ENCODE measurements around the gene SLC25A46. TPM values are rescaled to one million over a fixed set of nuclear protein-coding genes. Genes with fewer than 3 reads are reported as not detected.

Gene SLC25A46
- total and polyA plus RNA-seq, 7 experiments from 2014 or later, result 23.8 to 50.5 (median 31.9) TPM

- ATAC-seq (no peak), DNase-seq (no peak)
- H3K27me3 Mint-ChIP-seq, result no peaks in the 10 kb centered on the region
- H3K27me3 ChIP-seq (ENCODE audit: control insufficient read depth in 2 of 2, insufficient read depth in 2 of 2, low read length in 2 of 2), result no peaks in the 10 kb centered on the region
- peaks cover 0 to 23% (median 0%) of the 10 kb centered on the region in 3 experiments for H3K36me3 ChIP-seq (ENCODE audit: control insufficient read depth in 2 of 3, insufficient read depth in 3 of 3, low read length in 3 of 3)
- peak overlapping the region; percentile 14 to 84 (median 48) for H3K27ac Mint-ChIP-seq
- H3K4me1 Mint-ChIP-seq, result peaks cover 15 to 47% (median 35%) of the 10 kb centered on the region in 7 donors
- peaks cover 0 to 12% of the 10 kb centered on the region in 2 donors for H3K4me1 ChIP-seq (ENCODE audit: control insufficient read depth in 2 of 2, insufficient read depth in 2 of 2, low read length in 2 of 2)
- CTCF ChIA-PET, result no interaction called here
- peaks cover 4 to 43% (median 21%) of the 10 kb centered on the region in 5 donors for H3K36me3 Mint-ChIP-seq
- H3K9me3 Mint-ChIP-seq, result no peaks in the 10 kb centered on the region
- POLR2A ChIA-PET, result no interaction called here
- no peak overlapping the region for H3K4me3 ChIP-seq (ENCODE audit: low read length)
- H3K4me3 Mint-ChIP-seq, result peak overlapping the region in 2 of 10 donors; percentile 10 to 68
- intact Hi-C loops (cut with micrococcal nuclease), result loop anchor here in 1 of 2 donors (1.0 to 5.0 kb wide), 8 partner anchors 14 to 1409 kb away; partner anchors contain the start of genes NREP, SLC25A46, STARD4 and WDR36
- H3K9me3 ChIP-seq (ENCODE audit: control insufficient read depth in 2 of 3, low read length in 3 of 3), result no peaks in the 10 kb centered on the region
- no peak overlapping the region for H3K27ac ChIP-seq (ENCODE audit: low read depth, low read length)
These were observed 14.1 kb downstream of the SLC25A46 start for GRCh38 chr5:110752953-110753352.

- POLR2A ChIA-PET, result no interaction called here
- Mint-ChIP-seq H3K27ac (peak overlapping the region in 2 of 9 donors; percentile 47 to 84), H3K27me3 (no peaks in the 10 kb centered on the region), H3K4me3 (no peak overlapping the region), H3K4me1 (peaks cover 15 to 51% (median 35%) of the 10 kb centered on the region in 7 donors), H3K9me3 (no peaks in the 10 kb centered on the region), H3K36me3 (peaks cover 4 to 46% (median 22%) of the 10 kb centered on the region in 5 donors)
- Histone ChIP-seq H3K4me1 (ENCODE audit: control insufficient read depth in 2 of 2, insufficient read depth in 2 of 2, low read length in 2 of 2) (peaks cover 0 to 12% of the 10 kb centered on the region in 2 donors), H3K27ac (ENCODE audit: low read depth, low read length) (no peak overlapping the region), H3K27me3 (ENCODE audit: control insufficient read depth in 2 of 2, insufficient read depth in 2 of 2, low read length in 2 of 2) (no peaks in the 10 kb centered on the region), H3K9me3 (ENCODE audit: control insufficient read depth in 2 of 3, low read length in 3 of 3) (no peaks in the 10 kb centered on the region), H3K4me3 (ENCODE audit: low read length) (no peak overlapping the region), H3K36me3 (ENCODE audit: control insufficient read depth in 2 of 3, insufficient read depth in 3 of 3, low read length in 3 of 3) (peaks cover 0 to 21% (median 0%) of the 10 kb centered on the region in 3 experiments)
- intact Hi-C loops (cut with micrococcal nuclease), result loop anchor here in 1 of 2 donors (2.0 to 5.0 kb wide), 7 partner anchors 339 to 1409 kb away; partner anchors contain the start of genes NREP, STARD4 and WDR36
- CTCF ChIA-PET, result no interaction called here
- ATAC-seq, result no peak
- DNase-seq, result no peak
These were observed 14.8 kb downstream of the SLC25A46 start for GRCh38 chr5:110753600-110753999.

GRCh38 chr5:110754181-110754580 lies 15.4 kb downstream of the SLC25A46 start:
- H3K4me3 ChIP-seq (ENCODE audit: low read length), result no peak overlapping the region
- Mint-ChIP-seq H3K27ac (peak overlapping the region in 4 of 9 donors; percentile 20 to 88 (median 66)), H3K4me3 (peak overlapping the region in 1 of 10 donors; percentile 72), H3K36me3 (peaks cover 0 to 40% (median 17%) of the 10 kb centered on the region in 5 donors), H3K9me3 (no peaks in the 10 kb centered on the region), H3K27me3 (no peaks in the 10 kb centered on the region), H3K4me1 (peaks cover 14 to 47% (median 29%) of the 10 kb centered on the region in 7 donors)
- H3K27ac ChIP-seq (ENCODE audit: low read depth, low read length), result no peak overlapping the region
- CTCF ChIA-PET, result no interaction called here
- intact Hi-C loops (cut with micrococcal nuclease), result loop anchor here in 1 of 2 donors (5.0 kb wide), 5 partner anchors 478 to 1408 kb away; partner anchors contain the start of genes NREP and STARD4
- peaks cover 0 to 18% (median 0%) of the 10 kb centered on the region in 3 experiments for H3K36me3 ChIP-seq (ENCODE audit: control insufficient read depth in 2 of 3, insufficient read depth in 3 of 3, low read length in 3 of 3)
- H3K27me3 ChIP-seq (ENCODE audit: control insufficient read depth in 2 of 2, insufficient read depth in 2 of 2, low read length in 2 of 2), result no peaks in the 10 kb centered on the region
- POLR2A ChIA-PET, result no interaction called here
- DNase-seq (no peak), ATAC-seq (no peak)
- no peaks in the 10 kb centered on the region for H3K9me3 ChIP-seq (ENCODE audit: control insufficient read depth in 2 of 3, low read length in 3 of 3)
- H3K4me1 ChIP-seq (ENCODE audit: control insufficient read depth in 2 of 2, insufficient read depth in 2 of 2, low read length in 2 of 2), result peaks cover 0 to 12% of the 10 kb centered on the region in 2 donors

GRCh38 chr5:110757118-110757729 lies 18.4 kb downstream of the SLC25A46 start:
- Mint-ChIP-seq H3K27me3 (no peaks in the 10 kb centered on the region), H3K4me3 (no peak overlapping the region), H3K27ac (no peak overlapping the region), H3K36me3 (peaks cover 0 to 32% (median 16%) of the 10 kb centered on the region in 5 donors), H3K9me3 (no peaks in the 10 kb centered on the region), H3K4me1 (peaks cover 7 to 30% (median 11%) of the 10 kb centered on the region in 7 donors)
- ChIA-PET CTCF (no interaction called here), POLR2A (no interaction called here)
- H3K9me3 ChIP-seq (ENCODE audit: control insufficient read depth in 2 of 3, low read length in 3 of 3), result no peaks in the 10 kb centered on the region
- H3K4me3 ChIP-seq (ENCODE audit: low read length), result no peak overlapping the region
- H3K4me1 ChIP-seq (ENCODE audit: control insufficient read depth in 2 of 2, insufficient read depth in 2 of 2, low read length in 2 of 2), result peaks cover 0 to 4% of the 10 kb centered on the region in 2 donors
- no peaks in the 10 kb centered on the region for H3K27me3 ChIP-seq (ENCODE audit: control insufficient read depth in 2 of 2, insufficient read depth in 2 of 2, low read length in 2 of 2)
- DNase-seq (peak in 5 of 9 donors; percentile 21 to 45 (median 33)), ATAC-seq (peak; percentile 45)
- H3K27ac ChIP-seq (ENCODE audit: low read depth, low read length), result no peak overlapping the region
- intact Hi-C loops (cut with micrococcal nuclease), result loop anchor here (1.0 to 5.0 kb wide), 9 partner anchors 31 to 1405 kb away; partner anchors contain the start of genes TMEM232 (in 1 of the 2) and WDR36 (in 1 of the 2)
- peaks cover 0 to 36% (median 10%) of the 10 kb centered on the region in 3 experiments for H3K36me3 ChIP-seq (ENCODE audit: control insufficient read depth in 2 of 3, insufficient read depth in 3 of 3, low read length in 3 of 3)

- no peak overlapping the region for H3K4me3 ChIP-seq (ENCODE audit: low read length)
- H3K4me3 Mint-ChIP-seq, result no peak overlapping the region
- peaks cover 0 to 27% (median 15%) of the 10 kb centered on the region in 5 donors for H3K36me3 Mint-ChIP-seq
- ChIA-PET POLR2A (no interaction called here), CTCF (no interaction called here)
- DNase-seq, result no peak
- peaks cover 0 to 32% (median 10%) of the 10 kb centered on the region in 3 experiments for H3K36me3 ChIP-seq (ENCODE audit: control insufficient read depth in 2 of 3, insufficient read depth in 3 of 3, low read length in 3 of 3)
- H3K27ac Mint-ChIP-seq, result no peak overlapping the region
- no peak overlapping the region for H3K27ac ChIP-seq (ENCODE audit: low read depth, low read length)
- no peaks in the 10 kb centered on the region for H3K27me3 ChIP-seq (ENCODE audit: control insufficient read depth in 2 of 2, insufficient read depth in 2 of 2, low read length in 2 of 2)
- no peaks in the 10 kb centered on the region for H3K27me3 Mint-ChIP-seq
- ATAC-seq, result no peak
- H3K9me3 ChIP-seq (ENCODE audit: control insufficient read depth in 2 of 3, low read length in 3 of 3), result no peaks in the 10 kb centered on the region
- peaks cover 0 to 4% (median 0%) of the 10 kb centered on the region in 7 donors for H3K4me1 Mint-ChIP-seq
- no peaks in the 10 kb centered on the region for H3K9me3 Mint-ChIP-seq
- intact Hi-C loops (cut with micrococcal nuclease), result no loop called here
- no peaks in the 10 kb centered on the region for H3K4me1 ChIP-seq (ENCODE audit: control insufficient read depth in 2 of 2, insufficient read depth in 2 of 2, low read length in 2 of 2)
These were observed 21.4 kb downstream of the SLC25A46 start for GRCh38 chr5:110760158-110760557.

- Histone ChIP-seq H3K9me3 (ENCODE audit: control insufficient read depth in 2 of 3, low read length in 3 of 3) (no peaks in the 10 kb centered on the region), H3K27me3 (ENCODE audit: control insufficient read depth in 2 of 2, insufficient read depth in 2 of 2, low read length in 2 of 2) (no peaks in the 10 kb centered on the region), H3K4me3 (ENCODE audit: low read length) (no peak overlapping the region), H3K4me1 (ENCODE audit: control insufficient read depth in 2 of 2, insufficient read depth in 2 of 2, low read length in 2 of 2) (no peaks in the 10 kb centered on the region), H3K36me3 (ENCODE audit: control insufficient read depth in 2 of 3, insufficient read depth in 3 of 3, low read length in 3 of 3) (no peaks in the 10 kb centered on the region), H3K27ac (ENCODE audit: low read depth, low read length) (no peak overlapping the region)
- ChIA-PET POLR2A (no interaction called here), CTCF (interaction anchor here (0.5 kb wide), 1 partner anchor 1409 kb away, joined by 3 read pairs; no protein-coding TSS in a partner anchor)
- Mint-ChIP-seq H3K4me3 (no peak overlapping the region), H3K4me1 (no peaks in the 10 kb centered on the region), H3K27ac (no peak overlapping the region), H3K9me3 (peaks cover 0 to 5% (median 0%) of the 10 kb centered on the region in 11 donors), H3K36me3 (peaks cover 0 to 8% (median 0%) of the 10 kb centered on the region in 5 donors), H3K27me3 (peaks cover 0 to 30% (median 4%) of the 10 kb centered on the region in 5 donors)
- intact Hi-C loops (cut with micrococcal nuclease), result no loop called here
- ATAC-seq, result no peak
- DNase-seq, result no peak
These were observed 29.5 kb downstream of the SLC25A46 start for GRCh38 chr5:110768138-110768860.

Data from naive thymus-derived CD4-positive, alpha-beta T cell (primary cell).